Caco-2 (cell line): ENCODE results near the gene CACNA1A. TPM values are rescaled to one million over a fixed set of nuclear protein-coding genes. Genes with fewer than 3 reads are reported as not detected.

Experiments used
- BruUV-seq: library from RNA; stranded (reverse); fragments of 400-500 nt; replicated peaks from 2 replicates; lab custom pipeline; 2021; lab: Mats Ljungman, UMichigan
- CTCF ChIA-PET: fragments of 300-600 bp; sonication (Branson Sonifier 250); formaldehyde crosslinking; loops from one replicate; lab custom pipeline; 2022; ENCODE audit warnings: antibody characterized with exemption; lab: Charles Lee
- POLR2A ChIA-PET: fragments of 300-600 bp; sonication (Branson Sonifier 250); formaldehyde crosslinking; loops from one replicate; lab custom pipeline; 2022; ENCODE audit warnings: antibody characterized with exemption; lab: Charles Lee
- DNase-seq, 2 experiments: peaks; one replicate each; pipeline versions ENCODE4 v3.0.0 to v3.0.0-alpha.2; 2020 to 2022
- H3K27me3 ChIP-seq: replicated peaks from 2 replicates; pipeline ENCODE4 v1.6.0; 2011; ENCODE audit warnings: low read length; ENCODE audit not compliant: control insufficient read depth, insufficient read depth
- H3K36me3 ChIP-seq: 2 replicates; pipeline ENCODE4 v1.5.1; 2011; ENCODE audit warnings: low read length; ENCODE audit not compliant: control insufficient read depth, insufficient read depth
- H3K4me1 ChIP-seq: fragments of 250-450 bp; sonication (Bioruptor Pico); 2 replicates; pipeline ENCODE4 v1.5.1; 2020; ENCODE audit warnings: mild to moderate bottlenecking
- H3K4me3 ChIP-seq: 2 replicates; pipeline ENCODE4 v1.5.1; 2011; ENCODE audit warnings: low read depth, mild to moderate bottlenecking, control low read depth, low read length
- H3K9me3 ChIP-seq: fragments of 250-450 bp; sonication (Bioruptor Pico); 2 replicates; pipeline ENCODE4 v1.5.1; 2020; ENCODE audit warnings: mild to moderate bottlenecking, moderate library complexity
- H3K27ac Mint-ChIP-seq: one replicate; pipeline ENCODE4 v1.8.0; 2022; ENCODE audit warnings: mixed read lengths; ENCODE audit not compliant: unreplicated experiment
- H3K27me3 Mint-ChIP-seq: one replicate; pipeline ENCODE4 v1.8.0; 2022; ENCODE audit warnings: mixed read lengths; ENCODE audit not compliant: insufficient read depth, unreplicated experiment
- H3K36me3 Mint-ChIP-seq: one replicate; pipeline ENCODE4 v1.8.0; 2022; ENCODE audit warnings: mild to moderate bottlenecking, mixed read lengths; ENCODE audit not compliant: insufficient read depth, unreplicated experiment
- H3K4me1 Mint-ChIP-seq: one replicate; pipeline ENCODE4 v1.8.0; 2022; ENCODE audit warnings: low read depth, mixed read lengths; ENCODE audit not compliant: unreplicated experiment
- H3K4me3 Mint-ChIP-seq: one replicate; pipeline ENCODE4 v1.8.0; 2022; ENCODE audit warnings: mild to moderate bottlenecking, moderate library complexity, mixed read lengths; ENCODE audit not compliant: unreplicated experiment
- H3K9me3 Mint-ChIP-seq: one replicate; pipeline ENCODE4 v1.8.0; 2022; ENCODE audit warnings: mixed read lengths; ENCODE audit not compliant: unreplicated experiment
- CTCF ChIP-seq, 2 experiments: fragments of 200-600 bp in 1 of 2; IDR thresholded peaks; 1 replicate in 1 of 2; 2 replicates in 1 of 2; pipeline versions ENCODE4 v1.5.1 to v1.8.0; 2011 to 2022; ENCODE audit warnings: antibody characterized with exemption in 1 of 2, control low read depth in 1 of 2, inconsistent platforms in 1 of 2, low read depth in 1 of 2, low read length in 1 of 2, mild to moderate bottlenecking in 1 of 2, moderate library complexity in 1 of 2; ENCODE audit not compliant: insufficient read depth in 1 of 2, severe bottlenecking in 1 of 2, unreplicated experiment in 1 of 2
- intact Hi-C: fragments of 100-400 bp; cut with micrococcal nuclease; formaldehyde crosslinking; loops from one replicate; pipeline ENCODE4 v1.10.0; 2022; ENCODE audit not compliant: unreplicated experiment
- total RNA-seq: library from RNA; stranded (reverse); gene quantifications from 2 replicates; pipeline ENCODE4 v1.2.3, GENCODE V29; 2022

CACNA1A gene
- total RNA-seq, 1 experiment from 2014 or later = not detected

GRCh38 chr19:13211426-13212308 lies 294.6 kb downstream of the CACNA1A start:
- DNase-seq = no peak
- Mint-ChIP-seq H3K4me3 (no peak overlapping the region), H3K27me3 (no peaks in the 10 kb centered on the region), H3K27ac (no peak overlapping the region), H3K4me1 (no peaks in the 10 kb centered on the region), H3K36me3 (no peaks in the 10 kb centered on the region), H3K9me3 (no peaks in the 10 kb centered on the region)
- Histone ChIP-seq H3K27me3 (no peaks in the 10 kb centered on the region), H3K36me3 (no peaks in the 10 kb centered on the region), H3K9me3 (no peaks in the 10 kb centered on the region), H3K4me1 (no peaks in the 10 kb centered on the region), H3K4me3 (no peak overlapping the region)
- POLR2A ChIA-PET = no interaction called here
- no TSS peak for BruUV-seq
- no peak for TF ChIP-seq CTCF (IDR thresholded peaks at IDR 0.05; ENCODE audit: insufficient read depth in 1 of 2, low read depth in 1 of 2, low read length in 1 of 2, severe bottlenecking in 1 of 2, unreplicated experiment in 1 of 2)
- intact Hi-C loops = no loop called here
- CTCF ChIA-PET = interaction anchor here (1.1 kb wide), 1 partner anchor 16 kb away, joined by 4 read pairs; no protein-coding TSS in a partner anchor

GRCh38 chr19:13210941-13211340 lies 295.3 kb downstream of the CACNA1A start:
- Mint-ChIP-seq H3K36me3 (no peaks in the 10 kb centered on the region), H3K4me1 (no peaks in the 10 kb centered on the region), H3K27ac (no peak overlapping the region), H3K9me3 (no peaks in the 10 kb centered on the region), H3K4me3 (no peak overlapping the region), H3K27me3 (no peaks in the 10 kb centered on the region)
- ChIA-PET CTCF (interaction anchor here (1.1 kb wide), 1 partner anchor 15 kb away, joined by 4 read pairs; no protein-coding TSS in a partner anchor), POLR2A (no interaction called here)
- TF ChIP-seq CTCF (IDR thresholded peaks at IDR 0.05; ENCODE audit: insufficient read depth in 1 of 2, low read depth in 1 of 2, low read length in 1 of 2, severe bottlenecking in 1 of 2, unreplicated experiment in 1 of 2) = no peak
- no peaks in the 10 kb centered on the region for H3K27me3 ChIP-seq
- no peaks in the 10 kb centered on the region for H3K9me3 ChIP-seq
- no peak for DNase-seq
- H3K4me3 ChIP-seq = no peak overlapping the region
- H3K4me1 ChIP-seq = no peaks in the 10 kb centered on the region
- no TSS peak for BruUV-seq
- H3K36me3 ChIP-seq = no peaks in the 10 kb centered on the region
- intact Hi-C loops = no loop called here

GRCh38 chr19:13210339-13210775 lies 295.9 kb downstream of the CACNA1A start:
- Mint-ChIP-seq H3K36me3 (no peaks in the 10 kb centered on the region), H3K4me3 (no peak overlapping the region), H3K9me3 (no peaks in the 10 kb centered on the region), H3K27ac (no peak overlapping the region), H3K27me3 (no peaks in the 10 kb centered on the region), H3K4me1 (no peaks in the 10 kb centered on the region)
- POLR2A ChIA-PET = no interaction called here
- CTCF ChIA-PET = interaction anchor here (0.6 to 1.1 kb wide), 2 partner anchors 15 to 641 kb away, joined by 3 to 4 read pairs; no protein-coding TSS in a partner anchor
- H3K9me3 ChIP-seq = no peaks in the 10 kb centered on the region
- H3K27me3 ChIP-seq = no peaks in the 10 kb centered on the region
- no peaks in the 10 kb centered on the region for H3K4me1 ChIP-seq
- TF ChIP-seq CTCF (IDR thresholded peaks at IDR 0.05; ENCODE audit: insufficient read depth in 1 of 2, low read depth in 1 of 2, low read length in 1 of 2, severe bottlenecking in 1 of 2, unreplicated experiment in 1 of 2) = no peak
- intact Hi-C loops = no loop called here
- no peaks in the 10 kb centered on the region for H3K36me3 ChIP-seq
- no TSS peak for BruUV-seq
- H3K4me3 ChIP-seq = no peak overlapping the region
- DNase-seq = no peak
